Right lobe of liver (tissue), 4 donors: Measurements from ENCODE around the gene KATNBL1.

Source experiments
- POLR2A ChIP-seq: fragments of 450-650 bp; IDR thresholded peaks from one replicate; pipeline ENCODE4 v1.6.1; 2017; ENCODE audit warnings: antibody characterized with exemption, mild to moderate bottlenecking
- TF ChIP-seq, protein P1 (sequence below), 4 donors: fragments of 200-600 bp in 3 of 4; fragments of 450-650 bp in 1 of 4; IDR thresholded peaks; one replicate each; pipeline versions ENCODE4 v1.5.1 to v1.8.0; 2016 to 2022; ENCODE audit warnings: antibody characterized with exemption in 4 of 4, mild to moderate bottlenecking in 2 of 4
- donor health status: DM: no; HTN: no; CAD: no.
- donor health status: DM: no; HTN: no; CAD: no.
- donor health status: DM: no; HTN: yes; CAD: no.

DNA sequence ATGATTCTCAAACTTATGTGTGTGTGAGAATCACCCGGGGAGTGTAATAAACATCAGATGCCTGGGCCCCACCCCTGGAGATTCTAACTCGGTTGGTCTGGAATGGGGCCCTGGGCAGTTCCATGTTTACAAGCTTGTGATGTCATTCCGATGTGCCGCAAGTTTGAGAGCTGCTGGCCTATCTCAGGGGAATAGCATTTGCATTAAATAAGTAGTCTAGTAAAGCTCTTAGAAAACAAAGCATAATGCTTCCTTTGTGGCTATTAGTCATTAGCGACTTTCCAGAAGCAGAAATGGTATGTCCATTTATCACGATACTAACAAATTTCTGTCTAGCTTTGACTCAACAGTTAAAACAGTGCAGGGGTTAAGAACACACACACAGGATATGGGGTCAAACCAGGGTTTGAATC, 87.1 kb downstream of the KATNBL1 start:
- no peak for TF ChIP-seq POLR2A
- TF ChIP-seq, protein P1, sequence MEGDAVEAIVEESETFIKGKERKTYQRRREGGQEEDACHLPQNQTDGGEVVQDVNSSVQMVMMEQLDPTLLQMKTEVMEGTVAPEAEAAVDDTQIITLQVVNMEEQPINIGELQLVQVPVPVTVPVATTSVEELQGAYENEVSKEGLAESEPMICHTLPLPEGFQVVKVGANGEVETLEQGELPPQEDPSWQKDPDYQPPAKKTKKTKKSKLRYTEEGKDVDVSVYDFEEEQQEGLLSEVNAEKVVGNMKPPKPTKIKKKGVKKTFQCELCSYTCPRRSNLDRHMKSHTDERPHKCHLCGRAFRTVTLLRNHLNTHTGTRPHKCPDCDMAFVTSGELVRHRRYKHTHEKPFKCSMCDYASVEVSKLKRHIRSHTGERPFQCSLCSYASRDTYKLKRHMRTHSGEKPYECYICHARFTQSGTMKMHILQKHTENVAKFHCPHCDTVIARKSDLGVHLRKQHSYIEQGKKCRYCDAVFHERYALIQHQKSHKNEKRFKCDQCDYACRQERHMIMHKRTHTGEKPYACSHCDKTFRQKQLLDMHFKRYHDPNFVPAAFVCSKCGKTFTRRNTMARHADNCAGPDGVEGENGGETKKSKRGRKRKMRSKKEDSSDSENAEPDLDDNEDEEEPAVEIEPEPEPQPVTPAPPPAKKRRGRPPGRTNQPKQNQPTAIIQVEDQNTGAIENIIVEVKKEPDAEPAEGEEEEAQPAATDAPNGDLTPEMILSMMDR (IDR thresholded peaks at IDR 0.05) = no peak
